CD8-positive, alpha-beta memory T cell (primary cell): ENCODE data around the gene ECD. TPM values are rescaled to one million over a fixed set of nuclear protein-coding genes. Genes with fewer than 3 reads are reported as not detected.

Source experiments
- CTCF ChIA-PET: fragments of 350-600 bp; sonication (Branson Sonifier 250); formaldehyde crosslinking; loops from one replicate; lab custom pipeline; 2021; ENCODE audit warnings: antibody characterized with exemption; lab: Charles Lee
- POLR2A ChIA-PET: fragments of 350-600 bp; sonication (Branson Sonifier 250); formaldehyde crosslinking; loops from one replicate; lab custom pipeline; 2021; ENCODE audit warnings: antibody characterized with exemption; lab: Charles Lee
- DNase-seq, 5 donors: peaks; one replicate each; pipeline versions ENCODE4 v3.0.0 to v3.0.0-alpha.2; 2020 to 2022; ENCODE audit warnings: mixed read lengths in 1 of 5
- H3K27ac ChIP-seq: one replicate; pipeline ENCODE4 v1.7.0; 2013; ENCODE audit warnings: low read depth, mild to moderate bottlenecking, low read length, moderate library complexity
- H3K27me3 ChIP-seq: 2 replicates; pipeline ENCODE4 v1.7.0; 2013; ENCODE audit warnings: low read length, mild to moderate bottlenecking; ENCODE audit not compliant: insufficient read depth, poor library complexity, severe bottlenecking
- H3K36me3 ChIP-seq: 2 replicates; pipeline ENCODE4 v1.7.0; 2013; ENCODE audit warnings: mild to moderate bottlenecking, low read length, moderate library complexity; ENCODE audit not compliant: insufficient read depth
- H3K4me1 ChIP-seq: 2 replicates; pipeline ENCODE4 v1.7.0; 2013; ENCODE audit warnings: mild to moderate bottlenecking, low read length, moderate library complexity; ENCODE audit not compliant: insufficient read depth
- H3K4me3 ChIP-seq: 2 replicates; pipeline ENCODE4 v1.7.0; 2013; ENCODE audit warnings: mild to moderate bottlenecking, low read length
- H3K9me3 ChIP-seq: 2 replicates; pipeline ENCODE4 v1.7.0; 2013; ENCODE audit warnings: mild to moderate bottlenecking, low read length
- H3K27ac Mint-ChIP-seq, 8 donors: one replicate each; pipeline ENCODE4 v1.8.0; 2020 to 2021; ENCODE audit warnings: mixed read lengths in 8 of 8, mild to moderate bottlenecking in 6 of 8, inconsistent platforms in 3 of 8, moderate library complexity in 3 of 8
- H3K27me3 Mint-ChIP-seq, 2 donors: one replicate each; pipeline ENCODE4 v1.8.0; 2020 to 2021; ENCODE audit warnings: mixed read lengths in 2 of 2, mild to moderate bottlenecking in 1 of 2, moderate library complexity in 1 of 2
- H3K36me3 Mint-ChIP-seq, 3 donors: one replicate each; pipeline ENCODE4 v1.8.0; 2020 to 2021; ENCODE audit warnings: mixed read lengths in 3 of 3, inconsistent platforms in 1 of 3, mild to moderate bottlenecking in 1 of 3
- H3K4me1 Mint-ChIP-seq, 3 donors: one replicate each; pipeline ENCODE4 v1.8.0; 2020 to 2021; ENCODE audit warnings: mixed read lengths in 3 of 3, inconsistent platforms in 1 of 3, mild to moderate bottlenecking in 1 of 3
- H3K4me3 Mint-ChIP-seq, 7 donors: one replicate each; pipeline ENCODE4 v1.8.0; 2020 to 2021; ENCODE audit warnings: mixed read lengths in 7 of 7, mild to moderate bottlenecking in 6 of 7, moderate library complexity in 4 of 7, inconsistent platforms in 2 of 7
- H3K9me3 Mint-ChIP-seq, 5 donors: one replicate each; pipeline ENCODE4 v1.8.0; 2020 to 2022; ENCODE audit warnings: mixed read lengths in 5 of 5, mild to moderate bottlenecking in 3 of 5, moderate library complexity in 2 of 5, inconsistent platforms in 1 of 5
- polyA plus RNA-seq: library from polyadenylated mRNA; unstranded; fragments of 300-500 nt; fragmentation: Illumina TruSeq; gene quantifications from one replicate; pipeline ENCODE4 v1.2.3, GENCODE V29; 2021
- total RNA-seq, 2 experiments: library from RNA; stranded (reverse); gene quantifications; one replicate each; pipeline ENCODE4 v1.2.3, GENCODE V29; 2021

ECD gene
- total RNA-seq (10 to 100 TPM; 33.2 to 35.8 TPM), polyA plus RNA-seq (24.9 TPM)

DNA sequence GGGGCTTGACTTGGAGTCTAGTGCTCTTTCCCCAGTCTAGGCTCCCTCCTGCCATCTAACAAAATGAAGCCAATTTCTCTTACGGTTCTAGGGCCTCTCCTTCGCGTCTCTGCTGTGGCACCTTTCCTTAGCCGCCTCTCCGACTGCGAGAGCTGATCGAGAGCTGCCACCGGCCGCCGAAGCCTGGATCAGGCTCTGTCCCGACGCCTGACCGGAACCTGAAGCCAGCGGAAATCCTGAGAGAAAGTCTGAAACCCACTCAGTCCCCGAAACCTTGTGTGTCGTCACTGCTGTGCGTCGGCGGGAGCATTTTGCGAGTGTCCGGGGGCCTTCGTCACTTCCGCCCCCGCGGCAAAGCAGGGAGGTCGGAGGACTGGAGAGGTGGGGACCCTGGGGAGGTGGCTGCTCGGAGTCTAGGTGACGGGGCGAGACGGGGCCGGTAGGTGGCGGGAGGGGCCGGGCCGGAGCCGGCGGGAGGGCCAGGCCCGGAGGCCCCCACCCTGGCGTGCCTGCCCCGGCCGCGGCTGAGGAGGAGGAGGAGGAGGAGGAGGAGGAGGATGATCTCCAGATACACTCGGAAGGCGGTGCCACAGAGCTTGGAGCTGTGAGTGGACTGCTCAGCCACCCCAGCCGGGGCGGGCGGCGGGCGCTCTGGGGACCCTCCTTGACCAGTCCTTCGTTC, at the start of gene ECD, which contains the start of gene FAM149B1:
ECD (minus strand) TSS at position 226 of the 682 bp plus-strand sequence. CDS start 4,071 bp downstream, outside the sequence.
FAM149B1 (plus strand) TSS at position 337 of the 682 bp plus-strand sequence; CDS start at position 558, 221 bp downstream.
- H3K9me3 Mint-ChIP-seq = no peaks in the 10 kb centered on the region
- Histone ChIP-seq H3K4me3 (peak within 1 kb of the TSS; percentile 100), H3K9me3 (no peaks in the 10 kb centered on the region), H3K4me1 (peaks cover 27% of the 10 kb centered on the region), H3K36me3 (peaks cover under 1% of the 10 kb centered on the region), H3K27ac (peak within 1 kb of the TSS; percentile 100), H3K27me3 (no peaks in the 10 kb centered on the region)
- H3K4me3 Mint-ChIP-seq = peak within 1 kb of the TSS; percentile 99 to 100 (median 100)
- H3K27ac Mint-ChIP-seq = peak within 1 kb of the TSS; percentile 99 to 100 (median 100)
- DNase-seq = peak; percentile 83 to 94 (median 90)
- H3K4me1 Mint-ChIP-seq = peaks cover 38 to 48% (median 45%) of the 10 kb centered on the region in 3 donors
- ChIA-PET CTCF (interaction anchor here (1.7 to 3.2 kb wide), 3 partner anchors 9 to 71 kb away, joined by 4 to 24 read pairs (median 17); partner anchors contain the start of gene P4HA1), POLR2A (interaction anchor here (0.8 to 1.3 kb wide), 2 partner anchors 71 to 79 kb away, joined by 4 to 5 read pairs; partner anchors contain the start of gene DNAJC9)
- peaks cover 0 to 23% (median 0%) of the 10 kb centered on the region in 3 donors for H3K36me3 Mint-ChIP-seq
- peaks cover 0 to 3% of the 10 kb centered on the region in 2 donors for H3K27me3 Mint-ChIP-seq

DNA sequence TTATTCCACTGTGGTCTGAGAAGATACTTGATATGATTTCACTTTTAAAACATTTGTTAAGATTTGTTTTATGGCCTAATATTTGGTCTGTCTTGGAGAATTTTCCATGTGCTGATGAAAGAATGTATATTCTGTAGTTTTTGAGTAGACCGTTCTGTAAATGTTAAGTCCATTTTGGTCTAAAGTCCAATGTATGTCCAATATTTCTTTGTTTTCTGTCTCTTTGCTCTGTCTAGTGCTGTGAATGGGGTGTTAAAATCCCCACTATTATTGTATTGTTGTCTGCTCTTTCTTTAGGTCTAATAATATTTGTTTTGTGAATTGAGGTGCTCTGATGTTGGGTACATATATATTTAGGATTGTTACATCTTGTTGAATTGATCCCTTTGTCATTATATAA, 47.9 kb upstream of the ECD start:
- Histone ChIP-seq H3K4me1 (no peaks in the 10 kb centered on the region), H3K27me3 (no peaks in the 10 kb centered on the region), H3K36me3 (no peaks in the 10 kb centered on the region), H3K9me3 (no peaks in the 10 kb centered on the region), H3K4me3 (no peak overlapping the region), H3K27ac (no peak overlapping the region)
- Mint-ChIP-seq H3K4me1 (no peaks in the 10 kb centered on the region), H3K36me3 (peaks cover 19 to 65% (median 31%) of the 10 kb centered on the region in 3 donors), H3K4me3 (no peak overlapping the region), H3K27ac (no peak overlapping the region), H3K9me3 (no peaks in the 10 kb centered on the region), H3K27me3 (no peaks in the 10 kb centered on the region)
- ChIA-PET POLR2A (no interaction called here), CTCF (no interaction called here)
- DNase-seq = no peak

- no peaks in the 10 kb centered on the region for H3K9me3 Mint-ChIP-seq
- H3K27ac Mint-ChIP-seq = peak overlapping the region in 1 of 8 donors; percentile 15
These were observed 43.5 kb upstream of the ECD start for GRCh38 chr10:73211106-73211811.

GRCh38 chr10:73210395-73211105, 42.7 kb upstream of the ECD start:
- Histone ChIP-seq H3K27me3 (no peaks in the 10 kb centered on the region), H3K9me3 (no peaks in the 10 kb centered on the region), H3K36me3 (no peaks in the 10 kb centered on the region), H3K4me1 (no peaks in the 10 kb centered on the region), H3K27ac (no peak overlapping the region), H3K4me3 (no peak overlapping the region)
- Mint-ChIP-seq H3K27ac (peak overlapping the region in 2 of 8 donors; percentile 11 to 41), H3K27me3 (no peaks in the 10 kb centered on the region), H3K36me3 (peaks cover 7 to 43% (median 14%) of the 10 kb centered on the region in 3 donors), H3K4me3 (no peak overlapping the region), H3K9me3 (no peaks in the 10 kb centered on the region), H3K4me1 (no peaks in the 10 kb centered on the region)
- POLR2A ChIA-PET = no interaction called here
- DNase-seq = no peak
- CTCF ChIA-PET = no interaction called here

More at GRCh38 chr10:73211106-73211811, 43.5 kb upstream of the ECD start:
- peaks cover 8 to 46% (median 20%) of the 10 kb centered on the region in 3 donors for H3K36me3 Mint-ChIP-seq
- H3K9me3 ChIP-seq = no peaks in the 10 kb centered on the region
- no peaks in the 10 kb centered on the region for H3K4me1 Mint-ChIP-seq
- ChIA-PET POLR2A (no interaction called here), CTCF (no interaction called here)
- no peak overlapping the region for H3K4me3 ChIP-seq
- DNase-seq = no peak
- H3K27me3 ChIP-seq = no peaks in the 10 kb centered on the region
- no peak overlapping the region for H3K4me3 Mint-ChIP-seq
- no peaks in the 10 kb centered on the region for H3K27me3 Mint-ChIP-seq
- H3K4me1 ChIP-seq = no peaks in the 10 kb centered on the region
- H3K27ac ChIP-seq = no peak overlapping the region
- H3K36me3 ChIP-seq = no peaks in the 10 kb centered on the region

DNA sequence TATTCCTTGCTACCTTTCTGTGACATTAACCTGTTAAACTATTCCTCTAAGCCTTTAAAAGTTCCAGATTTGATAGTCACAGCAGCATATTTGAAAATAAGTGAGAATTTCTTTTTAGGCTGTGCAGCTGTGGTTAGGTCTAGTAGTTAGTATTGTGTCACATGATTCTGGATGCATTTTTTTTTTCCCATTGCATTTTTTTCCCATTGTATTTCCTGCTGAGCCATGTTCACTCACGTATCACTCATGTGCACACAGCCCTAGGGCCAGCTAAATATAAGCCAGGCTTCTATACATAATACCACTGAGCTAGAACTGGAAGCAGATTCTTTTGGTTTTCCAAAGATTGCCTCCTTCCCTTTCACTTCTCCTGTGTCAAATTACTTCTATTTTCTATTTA, 41.9 kb upstream of the ECD start:
- POLR2A ChIA-PET = no interaction called here
- no peaks in the 10 kb centered on the region for H3K4me1 Mint-ChIP-seq
- H3K27me3 Mint-ChIP-seq = no peaks in the 10 kb centered on the region
- Histone ChIP-seq H3K27ac (no peak overlapping the region), H3K4me1 (no peaks in the 10 kb centered on the region), H3K36me3 (no peaks in the 10 kb centered on the region), H3K27me3 (no peaks in the 10 kb centered on the region), H3K9me3 (no peaks in the 10 kb centered on the region), H3K4me3 (no peak overlapping the region)
- no peak overlapping the region for H3K4me3 Mint-ChIP-seq
- CTCF ChIA-PET = no interaction called here
- DNase-seq = no peak
- H3K27ac Mint-ChIP-seq = peak overlapping the region in 1 of 8 donors; percentile 84
- H3K36me3 Mint-ChIP-seq = peaks cover 7 to 42% (median 13%) of the 10 kb centered on the region in 3 donors
- no peaks in the 10 kb centered on the region for H3K9me3 Mint-ChIP-seq

GRCh38 chr10:73207883-73208282, 40.1 kb upstream of the ECD start:
- H3K27me3 ChIP-seq = no peaks in the 10 kb centered on the region

GRCh38 chr10:73206385-73206784, 38.6 kb upstream of the ECD start:
- ChIA-PET POLR2A (no interaction called here), CTCF (no interaction called here)
- H3K27me3 ChIP-seq = no peaks in the 10 kb centered on the region
- no peaks in the 10 kb centered on the region for H3K27me3 Mint-ChIP-seq
- H3K4me3 ChIP-seq = no peak overlapping the region
- no peak for DNase-seq
- H3K36me3 ChIP-seq = no peaks in the 10 kb centered on the region
- no peak overlapping the region for H3K27ac Mint-ChIP-seq
- H3K36me3 Mint-ChIP-seq = peaks cover 0 to 25% (median 4%) of the 10 kb centered on the region in 3 donors
- H3K9me3 ChIP-seq = no peaks in the 10 kb centered on the region
- no peak overlapping the region for H3K27ac ChIP-seq
- H3K4me1 ChIP-seq = no peaks in the 10 kb centered on the region
- no peaks in the 10 kb centered on the region for H3K4me1 Mint-ChIP-seq
- H3K4me3 Mint-ChIP-seq = no peak overlapping the region
- no peaks in the 10 kb centered on the region for H3K9me3 Mint-ChIP-seq

More at GRCh38 chr10:73207883-73208282, 40.1 kb upstream of the ECD start:
- ChIA-PET CTCF (no interaction called here), POLR2A (no interaction called here)
- no peaks in the 10 kb centered on the region for H3K27me3 Mint-ChIP-seq
- Histone ChIP-seq H3K4me3 (no peak overlapping the region), H3K4me1 (no peaks in the 10 kb centered on the region), H3K27ac (no peak overlapping the region), H3K9me3 (no peaks in the 10 kb centered on the region), H3K36me3 (no peaks in the 10 kb centered on the region)
- H3K4me3 Mint-ChIP-seq = no peak overlapping the region
- H3K4me1 Mint-ChIP-seq = no peaks in the 10 kb centered on the region
- H3K27ac Mint-ChIP-seq = peak overlapping the region in 1 of 8 donors; percentile 34
- H3K9me3 Mint-ChIP-seq = no peaks in the 10 kb centered on the region
- DNase-seq = no peak
- H3K36me3 Mint-ChIP-seq = peaks cover 0 to 30% (median 9%) of the 10 kb centered on the region in 3 donors
